ENCODE results near the gene MYO18A. TPM values are rescaled to one million over a fixed set of nuclear protein-coding genes. Genes with fewer than 3 reads are reported as not detected.

The MYO18A gene
- total RNA-seq, 4 donors from 2014 or later = 112 to 191 (median 136) TPM

DNA sequence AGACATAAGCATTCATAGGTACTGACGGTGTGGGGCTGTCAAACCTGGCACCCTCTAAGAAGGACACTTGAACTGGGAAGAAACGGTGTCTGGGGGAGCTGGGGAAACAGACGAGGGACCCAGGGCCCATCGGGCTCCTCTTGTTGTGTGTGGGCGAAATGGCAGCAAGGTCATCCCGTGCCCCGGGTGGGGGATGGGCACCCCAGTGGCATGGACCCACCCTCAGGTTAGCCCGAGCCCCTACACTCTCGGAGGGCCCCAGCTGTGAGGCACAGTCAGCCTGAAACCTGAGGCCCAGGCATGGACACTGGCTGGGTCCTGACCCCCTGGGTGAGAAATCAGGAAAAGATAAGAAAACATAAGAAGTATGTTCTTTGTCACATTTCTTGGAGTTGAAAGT lies 57.1 kb downstream of the MYO18A start:
- in situ Hi-C loops (cut with MboI; ENCODE audit: low pct_ligation_motif_present in 1 of 4, low pct_unique_long_range_greater_than_20kb in 1 of 4, low sequenced_read_pairs in 3 of 4) = loop anchor here in 1 of 4 donors (10.0 kb wide), 2 partner anchors 158 to 162 kb away; no protein-coding TSS in a partner anchor
- peaks cover 0 to 31% (median 13%) of the 10 kb centered on the region in 4 donors for H3K36me3 ChIP-seq

DNA sequence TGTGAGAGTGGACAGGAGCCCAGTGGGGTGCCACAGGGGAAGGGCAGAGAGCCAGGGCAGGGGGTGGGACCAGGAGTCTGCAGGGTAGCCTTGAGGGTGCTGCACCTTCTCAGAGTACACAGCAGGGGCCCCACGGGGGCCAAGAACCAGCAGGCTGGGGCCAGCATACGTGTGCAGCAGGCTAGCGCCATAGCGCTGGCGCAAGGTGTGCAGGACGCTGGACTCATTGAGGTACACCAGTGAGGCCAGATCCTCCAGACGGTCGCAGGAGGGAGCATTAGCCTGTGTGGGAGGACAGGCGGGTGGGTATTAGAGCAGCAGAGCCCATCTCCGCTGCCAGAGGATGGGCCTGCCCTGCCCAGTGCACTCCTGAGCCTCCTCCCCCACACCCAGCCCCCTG lies 58.8 kb downstream of the MYO18A start:
- in situ Hi-C loops (cut with MboI; ENCODE audit: low pct_ligation_motif_present in 1 of 4, low pct_unique_long_range_greater_than_20kb in 1 of 4, low sequenced_read_pairs in 3 of 4) = loop anchor here in 1 of 4 donors (10.0 kb wide), 2 partner anchors 157 to 163 kb away; no protein-coding TSS in a partner anchor

More for the DNA sequence above, 57.1 kb downstream of the MYO18A start:
- Histone ChIP-seq H3K4me3 (no peak overlapping the region), H3K9me3 (no peaks in the 10 kb centered on the region), H3K4me1 (peaks cover 0 to 25% (median 16%) of the 10 kb centered on the region in 4 donors), H3K27me3 (no peaks in the 10 kb centered on the region), H3K27ac (no peak overlapping the region)
- intact Hi-C loops (cut with DNase I; ENCODE audit: low total_unique reads) = no loop called here
- 84% methylated on average over 9 of the region's 9 CpGs; no CpG with 5 or more reads in 1 of the 2 donors for WGBS, 2 donors (ENCODE audit: low coverage in 1 of 2)
- TF ChIP-seq POLR2A (IDR thresholded peaks at IDR 0.05) (no peak), POLR2AphosphoS5 (IDR thresholded peaks at IDR 0.05) (no peak), EP300 (IDR thresholded peaks at IDR 0.05; ENCODE audit: low read depth) (no peak)
- TF ChIP-seq, protein P1, sequence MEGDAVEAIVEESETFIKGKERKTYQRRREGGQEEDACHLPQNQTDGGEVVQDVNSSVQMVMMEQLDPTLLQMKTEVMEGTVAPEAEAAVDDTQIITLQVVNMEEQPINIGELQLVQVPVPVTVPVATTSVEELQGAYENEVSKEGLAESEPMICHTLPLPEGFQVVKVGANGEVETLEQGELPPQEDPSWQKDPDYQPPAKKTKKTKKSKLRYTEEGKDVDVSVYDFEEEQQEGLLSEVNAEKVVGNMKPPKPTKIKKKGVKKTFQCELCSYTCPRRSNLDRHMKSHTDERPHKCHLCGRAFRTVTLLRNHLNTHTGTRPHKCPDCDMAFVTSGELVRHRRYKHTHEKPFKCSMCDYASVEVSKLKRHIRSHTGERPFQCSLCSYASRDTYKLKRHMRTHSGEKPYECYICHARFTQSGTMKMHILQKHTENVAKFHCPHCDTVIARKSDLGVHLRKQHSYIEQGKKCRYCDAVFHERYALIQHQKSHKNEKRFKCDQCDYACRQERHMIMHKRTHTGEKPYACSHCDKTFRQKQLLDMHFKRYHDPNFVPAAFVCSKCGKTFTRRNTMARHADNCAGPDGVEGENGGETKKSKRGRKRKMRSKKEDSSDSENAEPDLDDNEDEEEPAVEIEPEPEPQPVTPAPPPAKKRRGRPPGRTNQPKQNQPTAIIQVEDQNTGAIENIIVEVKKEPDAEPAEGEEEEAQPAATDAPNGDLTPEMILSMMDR (IDR thresholded peaks at IDR 0.05) = no peak
- DNase-seq = no peak

DNA sequence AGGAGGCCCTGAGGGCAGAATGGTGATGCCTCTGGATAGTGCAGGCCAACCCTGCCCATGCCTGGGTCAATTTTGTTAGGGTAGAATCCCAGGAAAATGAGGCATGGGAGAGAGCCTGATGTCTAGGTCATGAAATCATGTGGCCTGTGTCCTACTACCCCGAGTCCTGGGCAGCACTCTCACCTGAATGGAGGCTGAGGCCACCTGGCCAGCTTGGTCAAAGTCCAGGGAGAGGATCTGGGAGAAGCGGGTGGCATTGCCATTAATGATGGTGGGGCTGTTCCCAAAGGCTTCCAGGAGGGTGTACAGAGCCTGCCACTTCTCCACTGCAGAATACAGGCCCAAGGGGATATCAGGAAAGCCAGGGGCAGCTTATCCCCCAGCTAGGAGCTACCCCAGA lies 59.8 kb downstream of the MYO18A start:
- Histone ChIP-seq H3K36me3 (peaks cover 0 to 31% (median 13%) of the 10 kb centered on the region in 4 donors), H3K27ac (no peak overlapping the region), H3K9me3 (no peaks in the 10 kb centered on the region), H3K27me3 (no peaks in the 10 kb centered on the region), H3K4me1 (peaks cover 0 to 12% (median 8%) of the 10 kb centered on the region in 4 donors), H3K4me3 (no peak overlapping the region)
- in situ Hi-C loops (cut with MboI; ENCODE audit: low pct_ligation_motif_present in 1 of 4, low pct_unique_long_range_greater_than_20kb in 1 of 4, low sequenced_read_pairs in 3 of 4) (loop anchor here in 1 of 4 donors (10.0 kb wide), 2 partner anchors 156 to 164 kb away; no protein-coding TSS in a partner anchor), intact Hi-C loops (cut with DNase I; ENCODE audit: low total_unique reads) (no loop called here)
- WGBS, 2 donors (ENCODE audit: low coverage in 1 of 2) = 79% methylated on average over 2 of the region's 2 CpGs; no CpG with 5 or more reads in 1 of the 2 donors
- TF ChIP-seq POLR2A (IDR thresholded peaks at IDR 0.05) (no peak), POLR2AphosphoS5 (IDR thresholded peaks at IDR 0.05) (no peak)
- TF ChIP-seq, protein P1 (IDR thresholded peaks at IDR 0.05) = no peak
- no peak for DNase-seq

More for the DNA sequence above, 58.8 kb downstream of the MYO18A start:
- WGBS, 2 donors (ENCODE audit: low coverage in 1 of 2) = 96% methylated on average over 10 of the region's 10 CpGs; no CpG with 5 or more reads in 1 of the 2 donors
- intact Hi-C loops (cut with DNase I; ENCODE audit: low total_unique reads) = no loop called here
- Histone ChIP-seq H3K4me3 (no peak overlapping the region), H3K9me3 (no peaks in the 10 kb centered on the region), H3K36me3 (peaks cover 0 to 31% (median 13%) of the 10 kb centered on the region in 4 donors), H3K4me1 (peaks cover 0 to 19% (median 16%) of the 10 kb centered on the region in 4 donors), H3K27ac (no peak overlapping the region), H3K27me3 (no peaks in the 10 kb centered on the region)
- no peak for DNase-seq
- TF ChIP-seq, protein P1 (IDR thresholded peaks at IDR 0.05) = no peak
- TF ChIP-seq POLR2AphosphoS5 (IDR thresholded peaks at IDR 0.05) = no peak
- TF ChIP-seq POLR2A (IDR thresholded peaks at IDR 0.05) = no peak
- no peak for TF ChIP-seq EP300 (IDR thresholded peaks at IDR 0.05; ENCODE audit: low read depth)

DNA sequence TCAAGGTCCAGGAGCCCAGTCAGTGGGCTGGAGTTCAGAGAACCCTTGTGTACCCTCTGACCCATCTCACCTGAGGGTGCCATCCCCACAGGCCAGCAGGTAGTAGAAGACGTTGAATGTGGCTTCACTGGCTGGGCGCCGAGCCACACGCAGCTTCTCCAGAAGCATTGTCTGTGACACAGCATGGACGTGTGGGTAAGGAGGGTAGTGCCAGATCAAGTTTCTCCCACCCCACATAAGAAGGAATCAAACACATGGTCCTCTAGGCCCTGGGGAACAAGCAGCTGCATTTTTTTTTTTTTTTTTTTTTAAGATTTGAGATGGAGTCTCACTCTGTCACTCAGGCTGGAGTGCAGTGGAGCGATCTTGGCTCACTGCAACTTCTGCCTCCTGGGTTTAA lies 60.9 kb downstream of the MYO18A start:
- no peak for DNase-seq
- TF ChIP-seq POLR2AphosphoS5 (IDR thresholded peaks at IDR 0.05) = no peak
- no peak for TF ChIP-seq POLR2A (IDR thresholded peaks at IDR 0.05)
- no peak for TF ChIP-seq EP300 (IDR thresholded peaks at IDR 0.05; ENCODE audit: low read depth)
- TF ChIP-seq, protein P1 (IDR thresholded peaks at IDR 0.05) = no peak
- H3K27me3 ChIP-seq = no peaks in the 10 kb centered on the region
- H3K9me3 ChIP-seq = no peaks in the 10 kb centered on the region
- no peak overlapping the region for H3K27ac ChIP-seq
- peaks cover 0 to under 1% (median 0%) of the 10 kb centered on the region in 4 donors for H3K4me1 ChIP-seq
- 91 to 92% methylated on average over 4 to 6 of the region's 6 CpGs for WGBS, 2 donors (ENCODE audit: low coverage in 1 of 2)
- no peak overlapping the region for H3K4me3 ChIP-seq
- peaks cover 0 to 31% (median 13%) of the 10 kb centered on the region in 4 donors for H3K36me3 ChIP-seq
- intact Hi-C loops (cut with DNase I; ENCODE audit: low total_unique reads) = loop anchor here (10.0 kb wide), 1 partner anchor 394 kb away; the partner anchor contains the start of genes NEK8 and TLCD1
- in situ Hi-C loops (cut with MboI; ENCODE audit: low pct_ligation_motif_present in 1 of 4, low pct_unique_long_range_greater_than_20kb in 1 of 4, low sequenced_read_pairs in 3 of 4) = loop anchor here in 1 of 4 donors (10.0 kb wide), 1 partner anchor 154 kb away; no protein-coding TSS in a partner anchor
